ENCODE data around the gene ADARB1. TPM values are rescaled to one million over a fixed set of nuclear protein-coding genes. Genes with fewer than 3 reads are reported as not detected.
"Not testable (repeated sequence)": the region's sequence is repeated elsewhere in the genome, so short reads cannot be mapped to it uniquely, and the experiment has no call there.

Gene ADARB1
- total and polyA plus RNA-seq, 8 donors: 3.2 to 33.9 (median 9.4) TPM

DNA sequence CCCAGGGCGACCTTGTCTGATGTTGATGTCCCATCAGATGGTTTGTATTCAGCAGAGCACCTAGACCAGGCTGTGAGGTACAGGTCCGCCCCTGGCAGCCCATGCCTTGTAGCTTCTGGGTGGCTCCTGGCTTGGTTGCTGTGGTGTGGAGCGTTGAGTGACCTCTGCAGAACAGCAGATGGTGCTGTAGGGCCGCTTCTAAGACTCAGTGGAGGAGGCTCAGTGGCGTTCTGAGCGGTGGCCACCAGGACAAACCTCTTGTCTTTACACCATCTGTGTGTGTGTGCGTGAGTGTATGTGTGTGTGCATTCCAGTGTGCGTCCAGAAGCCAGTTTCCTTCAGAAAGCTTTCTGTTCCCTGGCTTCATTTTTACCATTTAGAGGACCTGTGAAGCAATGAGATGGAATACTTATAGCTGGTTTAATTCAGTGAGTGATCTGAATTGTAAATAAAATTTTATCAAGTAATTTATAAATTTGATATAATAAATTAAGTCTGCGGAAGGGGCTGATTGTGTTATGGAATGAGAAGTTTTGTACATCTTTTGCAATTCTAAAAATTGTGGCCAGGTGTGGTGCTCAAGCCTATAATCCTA lies 66.1 kb downstream of the ADARB1 start:
- Histone ChIP-seq H3K4me3 (no peak overlapping the region), H3K27ac (no peak overlapping the region), H3K27me3 (no peaks in the 10 kb centered on the region), H3K36me3 (peaks cover 0 to 16% (median 5%) of the 10 kb centered on the region in 4 donors), H3K4me1 (peaks cover 0 to 33% (median 15%) of the 10 kb centered on the region in 4 donors), H3K9me3 (no peaks in the 10 kb centered on the region)
- 16 to 23% (median 20%) methylated on average over 8 to 9 of the region's 9 CpGs for WGBS, 5 donors
- DNase-seq: peak; percentile 71 to 95
- TF ChIP-seq POLR2AphosphoS5 (IDR thresholded peaks at IDR 0.05): peak in 1 of 3 donors; percentile 47
- TF ChIP-seq, protein P1, sequence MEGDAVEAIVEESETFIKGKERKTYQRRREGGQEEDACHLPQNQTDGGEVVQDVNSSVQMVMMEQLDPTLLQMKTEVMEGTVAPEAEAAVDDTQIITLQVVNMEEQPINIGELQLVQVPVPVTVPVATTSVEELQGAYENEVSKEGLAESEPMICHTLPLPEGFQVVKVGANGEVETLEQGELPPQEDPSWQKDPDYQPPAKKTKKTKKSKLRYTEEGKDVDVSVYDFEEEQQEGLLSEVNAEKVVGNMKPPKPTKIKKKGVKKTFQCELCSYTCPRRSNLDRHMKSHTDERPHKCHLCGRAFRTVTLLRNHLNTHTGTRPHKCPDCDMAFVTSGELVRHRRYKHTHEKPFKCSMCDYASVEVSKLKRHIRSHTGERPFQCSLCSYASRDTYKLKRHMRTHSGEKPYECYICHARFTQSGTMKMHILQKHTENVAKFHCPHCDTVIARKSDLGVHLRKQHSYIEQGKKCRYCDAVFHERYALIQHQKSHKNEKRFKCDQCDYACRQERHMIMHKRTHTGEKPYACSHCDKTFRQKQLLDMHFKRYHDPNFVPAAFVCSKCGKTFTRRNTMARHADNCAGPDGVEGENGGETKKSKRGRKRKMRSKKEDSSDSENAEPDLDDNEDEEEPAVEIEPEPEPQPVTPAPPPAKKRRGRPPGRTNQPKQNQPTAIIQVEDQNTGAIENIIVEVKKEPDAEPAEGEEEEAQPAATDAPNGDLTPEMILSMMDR (IDR thresholded peaks at IDR 0.05): peak in 5 of 7 experiments; percentile 58 to 86 (median 70)
- no peak for TF ChIP-seq POLR2A (IDR thresholded peaks at IDR 0.05)
- intact Hi-C loops (cut with DNase I; ENCODE audit: low total_unique reads): loop anchor here (10.0 kb wide), 1 partner anchor 304 kb away; no protein-coding TSS in a partner anchor

DNA sequence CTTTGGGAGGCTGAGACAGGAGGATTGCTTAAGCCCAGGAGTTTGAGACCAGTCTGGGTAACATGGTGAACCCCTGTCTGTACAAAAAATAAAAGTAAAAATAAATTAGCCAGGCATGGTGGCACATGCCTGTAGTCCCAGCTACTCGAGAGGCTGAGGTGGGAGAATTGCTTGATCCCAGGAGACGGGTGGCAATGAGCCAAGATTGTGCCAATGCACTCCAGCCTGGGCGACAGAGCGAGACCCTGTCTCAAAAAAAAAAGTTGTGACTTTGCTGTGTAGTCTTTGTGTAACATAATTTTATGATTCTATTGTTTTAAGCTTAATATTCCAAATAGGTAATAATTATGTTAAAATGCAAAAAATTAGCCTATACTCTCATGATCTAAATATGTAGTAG lies 66.6 kb downstream of the ADARB1 start:
- not testable (repeated sequence) for H3K27me3 ChIP-seq, DNase-seq, H3K27ac ChIP-seq, H3K4me3 ChIP-seq, H3K9me3 ChIP-seq
- 87 to 95% (median 91%) methylated on average over 4 of the region's 4 CpGs for WGBS, 5 donors
- H3K36me3 ChIP-seq: peaks cover 0 to 21% (median 10%) of the 10 kb centered on the region in 4 donors
- intact Hi-C loops (cut with DNase I; ENCODE audit: low total_unique reads): loop anchor here (10.0 kb wide), 1 partner anchor 304 kb away; no protein-coding TSS in a partner anchor
- H3K4me1 ChIP-seq: peaks cover 0 to 33% (median 15%) of the 10 kb centered on the region in 4 donors

DNA sequence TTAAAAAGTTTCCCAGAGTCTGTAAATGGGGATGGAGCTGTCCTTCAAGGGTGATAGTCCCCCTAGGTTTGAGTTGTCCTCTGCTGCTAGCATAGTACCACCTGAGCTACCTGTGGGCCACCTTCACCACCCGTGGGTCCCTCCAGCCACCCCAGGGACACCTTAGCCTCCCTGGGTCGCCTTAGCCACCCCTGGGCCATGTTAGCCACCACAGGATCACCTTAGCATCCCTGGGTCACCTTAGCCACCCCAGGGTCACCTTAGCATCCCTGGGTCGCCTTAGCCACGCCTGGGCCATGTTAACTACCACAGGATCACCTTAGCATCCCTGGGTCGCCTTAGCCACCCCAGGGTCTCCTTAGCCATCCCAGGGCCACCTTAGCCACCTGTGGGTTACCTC lies 67.1 kb downstream of the ADARB1 start:
- Histone ChIP-seq H3K4me1 (peaks cover 0 to 33% (median 14%) of the 10 kb centered on the region in 4 donors), H3K9me3 (no peaks in the 10 kb centered on the region), H3K36me3 (peaks cover 0 to 26% (median 13%) of the 10 kb centered on the region in 4 donors), H3K27me3 (no peaks in the 10 kb centered on the region), H3K27ac (peak overlapping the region in 1 of 5 donors; percentile 46), H3K4me3 (no peak overlapping the region)
- intact Hi-C loops (cut with DNase I; ENCODE audit: low total_unique reads): loop anchor here (10.0 kb wide), 1 partner anchor 303 kb away; no protein-coding TSS in a partner anchor
- WGBS, 5 donors: 82 to 91% (median 85%) methylated on average over 5 of the region's 5 CpGs
- TF ChIP-seq POLR2AphosphoS5 (IDR thresholded peaks at IDR 0.05) (no peak), EP300 (IDR thresholded peaks at IDR 0.05) (no peak)
- no peak for DNase-seq

DNA sequence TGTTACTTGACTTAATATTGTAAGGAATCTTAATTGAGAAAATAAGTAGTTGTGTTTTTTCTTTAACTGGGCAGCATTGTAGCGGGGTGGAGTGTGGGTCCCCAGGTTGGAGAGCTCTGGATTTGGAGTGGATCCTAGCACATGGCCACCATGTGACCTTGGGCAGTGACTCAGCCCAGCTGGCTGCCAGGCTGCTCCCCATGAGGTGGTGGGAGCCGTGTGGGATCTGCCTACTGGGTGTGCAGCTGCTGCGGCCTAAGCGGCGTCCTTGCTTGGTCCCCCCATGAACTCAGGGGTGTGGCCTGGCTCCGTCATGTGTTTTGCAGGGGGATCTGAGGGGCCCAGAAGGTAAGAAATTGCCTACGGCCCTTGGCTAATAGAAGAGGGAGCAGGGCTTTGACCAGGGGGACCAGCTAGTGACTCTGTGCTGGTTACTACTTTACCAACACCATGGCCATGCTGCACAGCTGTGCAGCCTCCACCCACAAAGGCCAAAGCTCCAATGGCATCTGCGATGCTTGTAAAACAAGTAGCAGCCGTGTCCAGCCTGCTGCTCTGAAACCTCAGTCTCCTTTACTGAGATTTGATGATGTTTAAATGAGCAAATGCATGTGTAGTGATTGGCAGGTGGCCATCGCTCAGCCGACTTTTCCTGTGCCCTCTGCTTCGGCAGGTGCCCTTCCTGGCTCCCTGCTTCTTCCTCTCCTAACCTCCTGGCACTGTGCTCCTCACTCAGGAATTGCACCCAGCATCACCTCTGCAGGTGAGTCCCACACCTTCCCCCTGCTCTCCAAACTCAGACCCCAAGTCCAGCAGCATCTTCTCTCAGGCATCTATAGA lies 68.3 kb downstream of the ADARB1 start:
- H3K4me1 ChIP-seq: peaks cover 0 to 23% (median 11%) of the 10 kb centered on the region in 4 donors
- TF ChIP-seq EP300 (IDR thresholded peaks at IDR 0.05): no peak
- TF ChIP-seq POLR2A (IDR thresholded peaks at IDR 0.05): no peak
- TF ChIP-seq, protein P1 (IDR thresholded peaks at IDR 0.05): no peak
- no peak for TF ChIP-seq POLR2AphosphoS5 (IDR thresholded peaks at IDR 0.05)
- 81 to 84% (median 83%) methylated on average over 8 to 12 of the region's 12 CpGs for WGBS, 5 donors
- peaks cover 0 to 29% (median 16%) of the 10 kb centered on the region in 4 donors for H3K36me3 ChIP-seq
- no peaks in the 10 kb centered on the region for H3K9me3 ChIP-seq
- H3K27me3 ChIP-seq: no peaks in the 10 kb centered on the region
- intact Hi-C loops (cut with DNase I; ENCODE audit: low total_unique reads): loop anchor here (10.0 kb wide), 1 partner anchor 302 kb away; no protein-coding TSS in a partner anchor
- no peak overlapping the region for H3K4me3 ChIP-seq
- peak overlapping the region in 1 of 5 donors; percentile 46 for H3K27ac ChIP-seq
- DNase-seq: no peak

DNA sequence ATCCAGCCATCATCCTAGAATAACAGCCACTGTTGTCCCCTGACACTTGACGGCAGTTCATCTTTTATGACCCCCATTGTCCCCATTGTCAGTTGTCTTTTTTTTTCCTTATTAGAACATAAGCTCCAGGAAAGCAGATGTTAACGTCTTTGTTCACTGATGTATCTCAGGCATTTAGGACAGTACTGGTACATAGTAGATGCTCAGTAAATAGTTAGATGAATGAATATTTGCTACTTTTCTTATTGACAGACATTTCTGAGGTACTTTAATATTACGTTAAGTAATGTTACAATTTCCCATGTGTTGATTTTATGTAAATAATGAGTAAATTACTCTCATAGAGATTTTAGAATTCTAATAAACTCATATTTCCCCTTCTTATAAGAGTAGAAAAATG lies 69.5 kb downstream of the ADARB1 start:
- no peak overlapping the region for H3K27ac ChIP-seq
- TF ChIP-seq, protein P1 (IDR thresholded peaks at IDR 0.05): no peak
- TF ChIP-seq POLR2A (IDR thresholded peaks at IDR 0.05) (no peak), POLR2AphosphoS5 (IDR thresholded peaks at IDR 0.05) (no peak), EP300 (IDR thresholded peaks at IDR 0.05) (no peak)
- peaks cover 0 to 35% (median 21%) of the 10 kb centered on the region in 4 donors for H3K36me3 ChIP-seq
- H3K27me3 ChIP-seq: no peaks in the 10 kb centered on the region
- peaks cover 0 to 15% (median 6%) of the 10 kb centered on the region in 4 donors for H3K4me1 ChIP-seq
- H3K4me3 ChIP-seq: no peak overlapping the region
- whole genome bisulfite sequencing, 5 donors: 73 to 97% (median 96%) methylated on average over 3 of the region's 3 CpGs
- no peaks in the 10 kb centered on the region for H3K9me3 ChIP-seq
- DNase-seq: no peak
- intact Hi-C loops (cut with DNase I; ENCODE audit: low total_unique reads): loop anchor here (10.0 kb wide), 1 partner anchor 301 kb away; no protein-coding TSS in a partner anchor

All from stomach (tissue), 9 donors.